ENCODE results near the gene GPR153. TPM values are rescaled to one million over a fixed set of nuclear protein-coding genes. Genes with fewer than 3 reads are reported as not detected.

The GPR153 gene
- total and polyA plus RNA-seq, 2 of the 13 experiments (the other 11 are each of a cell fraction or from before 2014, with no cell fraction given) = 0.22 to 0.31 TPM

- 0 out of 2 replicates have a peak, but pooled peaks have one; percentile 38 for TF ChIP-seq TFAP4 (IDR thresholded peaks at IDR 0.05; ENCODE audit: borderline replicate concordance, low read depth)
- TF ChIP-seq SMARCC2 (IDR thresholded peaks at IDR 0.05) = no peak
- TF ChIP-seq PRDM15 (CRISPR knock-in tag; IDR thresholded peaks at IDR 0.05) = no peak; the same call in 1 of the 2 replicates
- no peak for TF ChIP-seq REXO4 (CRISPR knock-in tag; IDR thresholded peaks at IDR 0.05; ENCODE audit: borderline replicate concordance)
- peak; percentile 78; the same call in 1 of the 2 replicates for TF ChIP-seq ERF (CRISPR knock-in tag; IDR thresholded peaks at IDR 0.05)
- TF ChIP-seq MLXIP (CRISPR knock-in tag; IDR thresholded peaks at IDR 0.05; ENCODE audit: borderline replicate concordance) = peak; percentile 42; the same call in 1 of the 2 replicates
- TF ChIP-seq SMARCE1 (IDR thresholded peaks at IDR 0.05; ENCODE audit: borderline replicate concordance) = no peak
- TF ChIP-seq POGZ (CRISPR knock-in tag; IDR thresholded peaks at IDR 0.05) = peak; percentile 31; the same call in 1 of the 2 replicates
- TF ChIP-seq, protein P1, sequence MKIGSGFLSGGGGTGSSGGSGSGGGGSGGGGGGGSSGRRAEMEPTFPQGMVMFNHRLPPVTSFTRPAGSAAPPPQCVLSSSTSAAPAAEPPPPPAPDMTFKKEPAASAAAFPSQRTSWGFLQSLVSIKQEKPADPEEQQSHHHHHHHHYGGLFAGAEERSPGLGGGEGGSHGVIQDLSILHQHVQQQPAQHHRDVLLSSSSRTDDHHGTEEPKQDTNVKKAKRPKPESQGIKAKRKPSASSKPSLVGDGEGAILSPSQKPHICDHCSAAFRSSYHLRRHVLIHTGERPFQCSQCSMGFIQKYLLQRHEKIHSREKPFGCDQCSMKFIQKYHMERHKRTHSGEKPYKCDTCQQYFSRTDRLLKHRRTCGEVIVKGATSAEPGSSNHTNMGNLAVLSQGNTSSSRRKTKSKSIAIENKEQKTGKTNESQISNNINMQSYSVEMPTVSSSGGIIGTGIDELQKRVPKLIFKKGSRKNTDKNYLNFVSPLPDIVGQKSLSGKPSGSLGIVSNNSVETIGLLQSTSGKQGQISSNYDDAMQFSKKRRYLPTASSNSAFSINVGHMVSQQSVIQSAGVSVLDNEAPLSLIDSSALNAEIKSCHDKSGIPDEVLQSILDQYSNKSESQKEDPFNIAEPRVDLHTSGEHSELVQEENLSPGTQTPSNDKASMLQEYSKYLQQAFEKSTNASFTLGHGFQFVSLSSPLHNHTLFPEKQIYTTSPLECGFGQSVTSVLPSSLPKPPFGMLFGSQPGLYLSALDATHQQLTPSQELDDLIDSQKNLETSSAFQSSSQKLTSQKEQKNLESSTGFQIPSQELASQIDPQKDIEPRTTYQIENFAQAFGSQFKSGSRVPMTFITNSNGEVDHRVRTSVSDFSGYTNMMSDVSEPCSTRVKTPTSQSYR (CRISPR knock-in tag; IDR thresholded peaks at IDR 0.05; ENCODE audit: borderline replicate concordance) = 0 out of 2 replicates have a peak, but pooled peaks have one; percentile 10
- TF ChIP-seq, protein P2, sequence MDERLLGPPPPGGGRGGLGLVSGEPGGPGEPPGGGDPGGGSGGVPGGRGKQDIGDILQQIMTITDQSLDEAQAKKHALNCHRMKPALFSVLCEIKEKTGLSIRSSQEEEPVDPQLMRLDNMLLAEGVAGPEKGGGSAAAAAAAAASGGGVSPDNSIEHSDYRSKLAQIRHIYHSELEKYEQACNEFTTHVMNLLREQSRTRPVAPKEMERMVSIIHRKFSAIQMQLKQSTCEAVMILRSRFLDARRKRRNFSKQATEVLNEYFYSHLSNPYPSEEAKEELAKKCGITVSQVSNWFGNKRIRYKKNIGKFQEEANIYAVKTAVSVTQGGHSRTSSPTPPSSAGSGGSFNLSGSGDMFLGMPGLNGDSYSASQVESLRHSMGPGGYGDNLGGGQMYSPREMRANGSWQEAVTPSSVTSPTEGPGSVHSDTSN (CRISPR knock-in tag; IDR thresholded peaks at IDR 0.05) = no peak
- no peak for TF ChIP-seq ZNF878 (CRISPR knock-in tag; IDR thresholded peaks at IDR 0.05)
- no peak for TF ChIP-seq NAIF1 (CRISPR knock-in tag; IDR thresholded peaks at IDR 0.05; ENCODE audit: borderline replicate concordance)
- TF ChIP-seq ATF4 (CRISPR knock-in tag; IDR thresholded peaks at IDR 0.05) = no peak
- TF ChIP-seq RBFOX2 (IDR thresholded peaks at IDR 0.05; ENCODE audit: low read depth, low read length) = peak; percentile 91
- peak; percentile 93; the same call in 1 of the 2 replicates for TF ChIP-seq ZNF230 (CRISPR knock-in tag; IDR thresholded peaks at IDR 0.05)
These were observed 54.9 kb downstream of the GPR153 start, which contains the start of gene RNF207 (continued) for GRCh38 chr1:6205849-6206519.

Data from HepG2 (cell line).